H1 (cell line): ENCODE measurements around the gene LILRB2. TPM values are rescaled to one million over a fixed set of nuclear protein-coding genes. Genes with fewer than 3 reads are reported as not detected.

Experiments
- microRNA-seq, 2 experiments: library from miRNA; unstranded; fragments of <30 nt; microRNA quantifications; one replicate each; pipeline versions ENCODE4 to v1.2.0, GENCODE V29; 2016 to 2020; ENCODE audit warnings: borderline microRNAs expressed in 2 of 2, borderline number of aligned reads in 2 of 2, borderline replicate concordance in 1 of 2
- polyA plus RNA-seq, 7 experiments: library from polyadenylated mRNA; depleted of rRNA in 3 of 7; stranded (reverse) in 5 of 7; unstranded in 2 of 7; fragments of >200 nt in 5 of 7; fragments of 200-250 nt in 2 of 7; gene quantifications; 1 replicate in 5 of 7; 2 replicates in 1 of 7; 4 replicates in 1 of 7; pipeline versions ENCODE4 v1.2.1 to v1.2.3, GENCODE V29; 2011 to 2013; ENCODE audit warnings: missing spikeins in 2 of 7, mixed read lengths in 2 of 7
- small RNA-seq: library from polyadenylated mRNA; stranded (forward); fragments of <200 nt; extraction: miRNeasy Mini kit (QIAGEN cat#:217004); gene quantifications from one replicate; pipeline ENCODE3, GENCODE V24; 2013; ENCODE audit not compliant: insufficient read depth
- total RNA-seq: library from RNA; stranded (reverse); fragmentation: NEBNext Ultra II Directional; extraction: Animal tissue kit (Norgen Biotek cat#: 25700); gene quantifications from 2 replicates; pipeline ENCODE4 v1.2.1, GENCODE V29; 2021

Gene LILRB2
- total and polyA plus RNA-seq, 2 of the 8 experiments (the other 6 are each of a cell fraction or from before 2014, with no cell fraction given) = not detected

Small RNAs within 50 kb of the gene (microRNA-seq; reads per million reads assigned to microRNA genes)
- 0 reads per million in 2 experiments for gene MIR4752

Small RNAs within 50 kb of the gene (small RNA-seq; reads per million reads assigned to genes)
- not detected for gene AC245884.12
- gene MIR4752 = not detected
- not detected for gene RNU6-1307P

Other genes with a start within 250 kb of the LILRB2 start
- 0.65 TPM in 1 of 2 replicates, not detected in the other for gene VSTM1, start 217.2 kb downstream of the LILRB2 start, total RNA-seq
- gene VSTM1, start 217.2 kb downstream of the LILRB2 start, polyA plus RNA-seq (2011; rRNA removed) = 0.12 and 0.17 TPM in 2 replicates
- not detected in 2 replicates for gene TARM1, start 199.7 kb downstream of the LILRB2 start, total RNA-seq
- not detected in 2 replicates for gene TARM1, start 199.7 kb downstream of the LILRB2 start, polyA plus RNA-seq (2011; rRNA removed)
- gene OSCAR, start 180.3 kb downstream of the LILRB2 start, total RNA-seq = 0.90 and 1.1 TPM in 2 replicates
- 1.1 and 2.2 TPM in 2 replicates for gene OSCAR, start 180.3 kb downstream of the LILRB2 start, polyA plus RNA-seq (2011; rRNA removed)
- 175 and 177 TPM in 2 replicates for gene NDUFA3, start 178.3 kb downstream of the LILRB2 start, total RNA-seq
- gene NDUFA3, start 178.3 kb downstream of the LILRB2 start, polyA plus RNA-seq (2011; rRNA removed) = 208 and 294 TPM in 2 replicates
- gene TFPT, start 165.5 kb downstream of the LILRB2 start, total RNA-seq = 17.7 TPM in 2 replicates
- gene TFPT, start 165.5 kb downstream of the LILRB2 start, polyA plus RNA-seq (2011; rRNA removed) = 10.4 and 17.3 TPM in 2 replicates
- 89.5 and 97.4 TPM in 2 replicates for gene PRPF31, start 165.4 kb downstream of the LILRB2 start, total RNA-seq
- gene PRPF31, start 165.4 kb downstream of the LILRB2 start, polyA plus RNA-seq (2011; rRNA removed) = 51.1 and 67.1 TPM in 2 replicates
- 82.9 and 86.4 TPM in 2 replicates for gene CNOT3, start 143.3 kb downstream of the LILRB2 start, total RNA-seq
- gene CNOT3, start 143.3 kb downstream of the LILRB2 start, polyA plus RNA-seq (2011; rRNA removed) = 21.2 and 44.0 TPM in 2 replicates
- 4.4 and 4.6 TPM in 2 replicates for gene LENG1, start 121.4 kb downstream of the LILRB2 start, total RNA-seq
- gene LENG1, start 121.4 kb downstream of the LILRB2 start, polyA plus RNA-seq (2011; rRNA removed) = 1.2 and 1.5 TPM in 2 replicates
- gene TMC4, start 108.0 kb downstream of the LILRB2 start, total RNA-seq = 5.5 and 6.8 TPM in 2 replicates
- 6.3 and 12.8 TPM in 2 replicates for gene TMC4, start 108.0 kb downstream of the LILRB2 start, polyA plus RNA-seq (2011; rRNA removed)
- gene MBOAT7, start 91.5 kb downstream of the LILRB2 start, total RNA-seq = 90.9 and 103 TPM in 2 replicates
- 85.5 and 147 TPM in 2 replicates for gene MBOAT7, start 91.5 kb downstream of the LILRB2 start, polyA plus RNA-seq (2011; rRNA removed)
- gene TSEN34, start 89.8 kb downstream of the LILRB2 start, total RNA-seq = 22.5 and 24.2 TPM in 2 replicates
- 52.3 and 55.4 TPM in 2 replicates for gene TSEN34, start 89.8 kb downstream of the LILRB2 start, polyA plus RNA-seq (2011; rRNA removed)
- gene RPS9, start 80.3 kb downstream of the LILRB2 start, total RNA-seq = 1,609 and 1,661 TPM in 2 replicates
- gene RPS9, start 80.3 kb downstream of the LILRB2 start, polyA plus RNA-seq (2011; rRNA removed) = 4,172 and 4,900 TPM in 2 replicates
- gene LILRB3, start 58.1 kb downstream of the LILRB2 start, total RNA-seq = not detected in 2 replicates
- not detected in 2 replicates for gene LILRB3, start 58.1 kb downstream of the LILRB2 start, polyA plus RNA-seq (2011; rRNA removed)
- not detected in 2 replicates for gene LILRA6, start 38.3 kb downstream of the LILRB2 start, total RNA-seq
- not detected in 2 replicates for gene LILRA6, start 38.3 kb downstream of the LILRB2 start, polyA plus RNA-seq (2011; rRNA removed)
- not detected in 2 replicates for gene LILRB5, start 23.8 kb downstream of the LILRB2 start, total RNA-seq
- gene LILRB5, start 23.8 kb downstream of the LILRB2 start, polyA plus RNA-seq (2011; rRNA removed) = 0.05 and 0.06 TPM in 2 replicates
- not detected in 2 replicates for gene LILRA5, start 32.1 kb upstream of the LILRB2 start, total RNA-seq
- not detected in 2 replicates for gene LILRA5, start 32.1 kb upstream of the LILRB2 start, polyA plus RNA-seq (2011; rRNA removed)
- not detected in 2 replicates for gene LILRA4, start 58.1 kb upstream of the LILRB2 start, total RNA-seq
- not detected in 2 replicates for gene LILRA4, start 58.1 kb upstream of the LILRB2 start, polyA plus RNA-seq (2011; rRNA removed)
- not detected in 2 replicates for gene LAIR1, start 83.8 kb upstream of the LILRB2 start, total RNA-seq
- gene LAIR1, start 83.8 kb upstream of the LILRB2 start, polyA plus RNA-seq (2011; rRNA removed) = 0.13 and 0.18 TPM in 2 replicates
- 24.3 and 26.7 TPM in 2 replicates for gene TTYH1, start 134.4 kb upstream of the LILRB2 start, total RNA-seq
- gene TTYH1, start 134.4 kb upstream of the LILRB2 start, polyA plus RNA-seq (2011; rRNA removed) = 46.5 and 92.1 TPM in 2 replicates
- 108 TPM in 2 replicates for gene LENG8, start 168.1 kb upstream of the LILRB2 start, total RNA-seq
- 62.2 and 113 TPM in 2 replicates for gene LENG8, start 168.1 kb upstream of the LILRB2 start, polyA plus RNA-seq (2011; rRNA removed)
- gene LENG9, start 182.7 kb upstream of the LILRB2 start, total RNA-seq = 3.9 and 4.0 TPM in 2 replicates
- 1.6 and 2.6 TPM in 2 replicates for gene LENG9, start 182.7 kb upstream of the LILRB2 start, polyA plus RNA-seq (2011; rRNA removed)
- 2.1 and 4.8 TPM in 2 replicates for gene CDC42EP5, start 192.2 kb upstream of the LILRB2 start, total RNA-seq
- 1.8 and 4.2 TPM in 2 replicates for gene CDC42EP5, start 192.2 kb upstream of the LILRB2 start, polyA plus RNA-seq (2011; rRNA removed)
- gene LAIR2, start 221.7 kb upstream of the LILRB2 start, total RNA-seq = not detected in 2 replicates
- gene LAIR2, start 221.7 kb upstream of the LILRB2 start, polyA plus RNA-seq (2011; rRNA removed) = not detected in 2 replicates